Stimulated activated CD4-positive, alpha-beta T cell treated with anti-CD3 and anti-CD28 coated beads, TNF-alpha, amount 100 ng/mL, for 1 hour (primary cell): Measurements from ENCODE around the gene SLC25A20.
"Not testable (repeated sequence)": the region's sequence is repeated elsewhere in the genome, so short reads cannot be mapped to it uniquely, and the experiment has no call there.

ENCODE experiments used
- DNase-seq, 3 donors: peaks; one replicate each; pipeline ENCODE4 v3.0.0-alpha.2; 2020; ENCODE audit warnings: low read depth in 3 of 3, low spot score in 1 of 3

Gene SLC25A20

GRCh38 chr3:48898383-48899234, at the start of gene SLC25A20:
Gene SLC25A20 (minus strand): TSS chr3:48898882. CDS start chr3:48898794, 88 bp downstream.
- peak; percentile 66 to 82 (median 76) for DNase-seq

- no peak for DNase-seq
These were observed 47.3 kb upstream of the SLC25A20 start for GRCh38 chr3:48945891-48946549.

GRCh38 chr3:48945432-48945831, 46.8 kb upstream of the SLC25A20 start:
- no peak for DNase-seq

GRCh38 chr3:48938689-48939088, 40.0 kb upstream of the SLC25A20 start:
- DNase-seq, result no peak

GRCh38 chr3:48938156-48938555, 39.5 kb upstream of the SLC25A20 start:
- no peak for DNase-seq

GRCh38 chr3:48935530-48935929, 36.8 kb upstream of the SLC25A20 start:
- DNase-seq, result no peak

- DNase-seq, result no peak
These were observed 35.8 kb upstream of the SLC25A20 start for GRCh38 chr3:48934333-48934991.

GRCh38 chr3:48931944-48932580, 33.4 kb upstream of the SLC25A20 start:
- DNase-seq, result no peak

GRCh38 chr3:48930590-48930989, 31.9 kb upstream of the SLC25A20 start:
- no peak for DNase-seq

GRCh38 chr3:48929358-48930035, 30.8 kb upstream of the SLC25A20 start:
- DNase-seq, result no peak

GRCh38 chr3:48928679-48929078, 30.0 kb upstream of the SLC25A20 start:
- no peak for DNase-seq

GRCh38 chr3:48927928-48928327, 29.2 kb upstream of the SLC25A20 start:
- no peak for DNase-seq

GRCh38 chr3:48926425-48927392, 28.0 kb upstream of the SLC25A20 start:
- DNase-seq, result no peak

- peak in 1 of 3 donors; percentile 12 for DNase-seq
These were observed 20.8 kb upstream of the SLC25A20 start for GRCh38 chr3:48919215-48920138.

- DNase-seq, result peak; percentile 57 to 75 (median 65)
These were observed 19.9 kb upstream of the SLC25A20 start, which contains the start of gene ARIH2 for GRCh38 chr3:48918388-48919214. Gene ARIH2 (plus strand): TSS chr3:48918842. CDS start chr3:48927559, 8,717 bp downstream.

GRCh38 chr3:48915296-48915695, 16.6 kb upstream of the SLC25A20 start:
- DNase-seq, result no peak

- DNase-seq, result not testable (repeated sequence)
These were observed 8.3 kb upstream of the SLC25A20 start for GRCh38 chr3:48907026-48907425.

GRCh38 chr3:48899273-48899672, 591 bp upstream of the SLC25A20 start:
- no peak for DNase-seq
